ENCODE measurements around the gene PARPBP.
"Not testable (repeated sequence)": the region's sequence is repeated elsewhere in the genome, so short reads cannot be mapped to it uniquely, and the experiment has no call there.

PARPBP gene, protein sequence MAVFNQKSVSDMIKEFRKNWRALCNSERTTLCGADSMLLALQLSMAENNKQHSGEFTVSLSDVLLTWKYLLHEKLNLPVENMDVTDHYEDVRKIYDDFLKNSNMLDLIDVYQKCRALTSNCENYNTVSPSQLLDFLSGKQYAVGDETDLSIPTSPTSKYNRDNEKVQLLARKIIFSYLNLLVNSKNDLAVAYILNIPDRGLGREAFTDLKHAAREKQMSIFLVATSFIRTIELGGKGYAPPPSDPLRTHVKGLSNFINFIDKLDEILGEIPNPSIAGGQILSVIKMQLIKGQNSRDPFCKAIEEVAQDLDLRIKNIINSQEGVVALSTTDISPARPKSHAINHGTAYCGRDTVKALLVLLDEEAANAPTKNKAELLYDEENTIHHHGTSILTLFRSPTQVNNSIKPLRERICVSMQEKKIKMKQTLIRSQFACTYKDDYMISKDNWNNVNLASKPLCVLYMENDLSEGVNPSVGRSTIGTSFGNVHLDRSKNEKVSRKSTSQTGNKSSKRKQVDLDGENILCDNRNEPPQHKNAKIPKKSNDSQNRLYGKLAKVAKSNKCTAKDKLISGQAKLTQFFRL

DNA sequence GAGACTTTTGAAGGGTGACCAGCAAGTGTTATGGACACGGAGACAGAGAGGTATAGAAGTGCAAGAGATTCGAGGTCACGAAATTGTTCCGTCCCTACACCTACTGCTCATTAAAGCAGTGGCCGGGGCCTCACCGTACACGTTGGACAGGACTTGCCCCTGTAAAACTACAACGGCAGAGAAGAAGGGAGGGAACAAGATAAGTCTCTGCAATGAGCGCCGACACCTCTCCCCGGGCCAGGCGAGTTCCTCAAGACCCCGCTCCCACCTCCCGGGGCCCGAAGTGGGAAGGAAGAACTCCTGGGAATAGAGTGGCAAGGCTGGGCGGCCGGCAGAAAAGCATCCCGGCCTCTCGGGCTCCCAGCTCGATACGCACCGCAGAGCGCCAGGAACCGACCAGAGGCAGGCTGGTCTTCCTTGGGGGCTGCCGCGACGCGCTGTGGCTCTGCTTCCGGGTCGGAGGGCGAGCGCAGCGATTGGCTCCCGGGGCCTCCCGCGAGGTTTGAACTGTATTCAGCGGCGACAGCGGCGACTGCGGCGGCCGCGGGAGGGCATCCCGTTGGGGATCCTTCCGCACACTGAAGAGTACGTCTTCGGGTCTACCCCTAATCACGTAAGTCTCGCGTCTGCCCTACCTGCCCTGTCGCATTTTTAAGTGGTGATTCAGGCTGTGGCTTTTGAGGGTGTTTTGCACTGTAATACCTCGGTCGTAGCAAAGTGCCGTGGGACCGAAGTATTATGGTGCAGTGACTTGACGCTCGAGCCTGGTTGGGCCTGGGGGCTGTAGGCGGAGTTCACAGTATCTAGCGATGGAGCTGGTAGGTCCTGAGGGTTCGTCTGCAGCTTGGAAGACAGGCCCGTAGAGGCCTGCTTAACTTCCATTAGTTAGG, at the start of gene PARPBP, which contains the start of gene NUP37:
TSS of gene PARPBP (plus strand) at position 510 of the 890 bp plus-strand sequence. CDS start 3,706 bp downstream, outside the sequence.
TSS of gene NUP37 (minus strand) at position 441 of the 890 bp plus-strand sequence. CDS start 1,596 bp downstream, outside the sequence.
- DNase-seq = peak; percentile 85 to 88

DNA sequence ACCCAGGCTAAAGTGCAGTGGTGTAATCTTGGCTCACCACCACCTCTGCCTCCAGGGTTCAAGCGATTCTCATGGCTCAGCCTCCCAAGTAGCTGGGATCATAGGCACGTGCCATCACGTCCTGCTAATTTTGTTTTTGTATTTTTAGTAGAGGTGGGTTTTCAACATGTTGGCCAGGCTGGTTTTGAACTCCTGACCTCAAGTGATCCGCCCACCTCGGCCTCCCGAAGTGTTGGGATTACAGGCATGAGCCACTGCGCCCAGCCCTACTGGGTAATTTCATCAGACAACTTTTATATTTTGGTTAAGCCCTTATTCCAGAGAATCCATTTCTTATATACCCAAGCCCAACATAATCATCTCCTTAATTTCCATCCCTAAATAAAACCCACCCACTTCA, 47.9 kb upstream of the PARPBP start:
- not testable (repeated sequence) for DNase-seq

DNA sequence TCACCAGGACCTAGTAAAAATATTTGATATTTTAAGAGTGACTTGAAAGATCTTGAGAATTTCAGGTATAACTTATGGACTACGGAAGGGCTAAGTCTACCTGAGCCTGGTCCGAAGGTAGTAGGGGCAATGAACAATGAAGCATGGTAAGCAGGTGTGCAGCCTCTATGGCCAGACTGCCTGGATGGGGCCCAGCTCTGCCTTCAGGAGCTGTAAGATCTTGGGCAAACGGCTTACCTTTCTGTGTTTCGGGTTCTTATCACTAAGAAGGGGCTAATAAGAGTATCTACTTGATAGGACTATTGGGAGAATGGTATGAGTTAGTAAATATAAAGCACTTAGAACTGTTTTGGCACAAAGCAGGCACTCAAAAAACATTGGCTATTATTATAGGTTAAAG, 39.1 kb upstream of the PARPBP start:
- DNase-seq = no peak

DNA sequence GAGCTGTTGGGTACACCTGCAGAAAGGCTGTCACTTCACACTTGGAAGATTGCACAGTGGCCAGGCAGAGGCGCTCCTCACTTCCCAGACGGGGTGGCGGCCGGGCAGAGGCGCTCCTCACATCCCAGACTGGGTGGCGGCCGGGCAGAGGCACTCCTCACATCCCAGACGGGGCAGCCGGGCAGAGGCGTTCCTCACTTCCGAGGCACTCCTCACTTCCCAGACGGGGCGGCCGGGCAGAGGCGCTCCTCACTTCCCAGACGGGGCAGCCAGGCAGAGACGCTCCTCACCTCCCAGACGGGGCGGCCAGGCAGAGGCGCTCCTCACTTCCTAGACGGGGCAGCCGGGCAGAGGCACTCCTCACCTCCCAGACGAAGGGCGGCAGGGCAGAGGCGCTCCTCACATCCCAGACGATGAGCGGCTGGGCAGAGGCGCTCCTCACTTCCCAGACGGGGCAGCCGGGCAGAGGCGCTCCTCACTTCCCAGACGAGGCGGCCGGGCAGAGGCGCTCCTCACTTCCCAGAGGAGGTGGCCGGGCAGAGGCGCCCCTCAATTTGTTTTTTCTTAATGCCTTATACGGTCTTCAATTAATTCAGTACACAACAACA, 30.7 kb upstream of the PARPBP start:
- DNase-seq = not testable (repeated sequence)

DNA sequence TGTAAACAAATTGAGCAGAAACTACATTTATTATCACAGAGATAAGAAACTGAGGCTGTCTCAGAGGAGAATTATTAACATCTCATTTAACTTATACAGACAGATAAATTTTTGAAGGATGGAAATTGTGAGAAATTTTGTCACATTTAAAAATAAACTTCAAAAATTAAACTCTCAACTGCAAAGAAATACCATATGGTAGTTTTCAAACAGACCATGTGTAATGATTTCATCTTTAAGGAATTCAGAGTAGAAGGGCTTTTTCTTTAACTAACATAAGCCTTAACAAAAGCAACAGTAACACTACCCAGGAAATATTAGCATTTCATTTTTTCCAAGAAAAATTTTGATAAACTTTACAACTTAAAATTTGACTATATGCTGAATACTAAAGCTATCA, 26.7 kb upstream of the PARPBP start:
- no peak for DNase-seq

DNA sequence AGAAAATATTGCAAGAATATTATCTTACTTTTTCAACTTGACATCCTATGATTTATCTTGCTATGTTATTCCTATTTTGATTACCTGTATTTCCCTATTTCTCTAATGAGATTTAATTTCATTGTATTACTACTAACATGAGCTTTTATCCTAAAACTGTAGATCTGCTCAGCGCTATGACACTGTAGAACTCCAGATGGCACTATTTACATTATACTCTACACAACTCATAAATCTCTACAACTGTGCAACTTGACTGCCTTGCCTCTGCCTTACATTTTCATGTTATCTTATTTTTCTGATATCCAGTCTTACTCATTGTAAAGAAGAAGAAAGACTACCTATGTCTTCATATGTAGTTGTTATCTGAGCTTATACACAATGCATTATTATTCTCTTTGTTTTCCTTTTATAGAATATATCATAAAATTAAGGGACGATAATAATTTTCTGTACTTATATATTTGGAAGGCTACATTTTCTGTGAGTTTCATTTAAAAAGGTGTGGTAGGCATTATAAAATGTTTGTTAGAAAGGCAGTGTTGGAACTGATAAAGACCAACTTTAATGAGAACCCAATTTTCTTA, 24.2 kb upstream of the PARPBP start:
- peak; percentile 44 for DNase-seq

DNA sequence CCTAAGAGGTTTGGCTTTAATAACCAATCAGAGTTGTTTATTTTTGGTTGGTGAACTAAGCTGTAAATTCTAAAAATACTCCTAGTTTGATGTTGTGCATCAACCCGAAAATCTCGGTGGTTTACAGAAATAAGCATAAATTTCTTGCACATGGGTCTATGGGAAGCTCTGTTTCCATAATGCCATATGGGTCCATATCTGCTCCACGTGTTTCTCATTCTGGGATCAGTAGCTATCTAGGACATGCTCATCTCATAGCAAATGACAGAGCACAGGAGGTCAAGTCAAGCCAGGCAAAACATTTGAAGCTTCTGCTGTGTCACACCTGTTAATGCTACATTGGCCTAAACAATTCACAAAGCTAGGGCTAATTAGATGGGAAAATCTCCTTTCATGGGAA, 23.1 kb upstream of the PARPBP start:
- DNase-seq = no peak

DNA sequence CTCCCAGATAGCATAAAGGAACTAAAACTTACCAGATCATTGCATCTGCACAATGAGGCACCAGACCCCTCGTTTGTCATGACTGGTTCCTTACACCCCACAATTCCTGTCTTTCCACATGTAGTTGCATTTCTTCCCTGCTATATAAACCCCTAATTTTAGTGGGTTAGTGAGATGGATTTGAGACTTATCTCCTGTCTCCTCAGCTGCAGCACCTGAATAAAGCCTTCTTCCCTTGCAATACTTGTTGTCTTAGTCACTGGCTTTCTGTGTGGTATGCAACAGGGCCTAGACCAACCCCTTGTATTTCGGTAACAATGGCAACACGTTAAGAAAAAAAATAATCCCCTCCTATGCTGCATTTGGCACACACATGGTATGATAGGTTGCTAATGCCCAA, 13.1 kb upstream of the PARPBP start:
- DNase-seq = no peak

DNA sequence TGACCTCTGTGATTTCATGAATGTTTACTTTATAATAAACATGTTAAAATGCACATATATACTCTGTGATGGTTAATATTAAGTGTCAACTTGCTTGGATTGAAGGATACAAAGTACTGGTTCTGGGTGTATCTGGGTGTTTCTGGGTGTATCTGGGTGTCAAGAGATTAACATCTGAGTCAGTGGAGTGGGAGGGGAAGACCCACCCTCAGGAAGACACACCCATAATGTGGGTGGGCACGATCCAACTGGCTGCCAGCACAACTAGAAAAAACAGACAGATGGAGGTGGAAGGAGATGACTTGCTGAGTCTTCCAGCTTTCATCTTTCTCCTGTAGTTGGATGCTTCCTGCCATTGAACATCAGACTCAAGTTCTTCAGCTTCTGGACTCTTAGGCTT, 12.0 kb upstream of the PARPBP start:
- no peak for DNase-seq

DNA sequence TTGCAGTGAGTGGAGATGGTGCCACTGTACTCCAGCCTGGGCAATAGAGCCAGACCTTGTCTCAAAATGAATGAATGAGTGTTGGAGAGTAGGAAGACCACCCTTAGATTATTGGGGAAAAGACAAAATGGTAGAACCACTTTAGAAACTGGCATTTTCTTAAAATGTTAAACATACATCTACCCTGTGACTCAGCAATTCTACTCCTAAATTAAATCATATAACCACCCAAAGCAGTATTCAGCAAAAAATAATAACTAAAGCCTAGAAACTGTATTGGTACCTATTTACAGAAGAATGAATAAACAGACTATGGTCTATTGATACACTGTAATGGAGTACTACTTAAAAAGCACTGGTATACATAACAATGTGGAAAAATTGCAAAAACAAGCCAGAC, 9.2 kb upstream of the PARPBP start:
- no peak for DNase-seq

DNA sequence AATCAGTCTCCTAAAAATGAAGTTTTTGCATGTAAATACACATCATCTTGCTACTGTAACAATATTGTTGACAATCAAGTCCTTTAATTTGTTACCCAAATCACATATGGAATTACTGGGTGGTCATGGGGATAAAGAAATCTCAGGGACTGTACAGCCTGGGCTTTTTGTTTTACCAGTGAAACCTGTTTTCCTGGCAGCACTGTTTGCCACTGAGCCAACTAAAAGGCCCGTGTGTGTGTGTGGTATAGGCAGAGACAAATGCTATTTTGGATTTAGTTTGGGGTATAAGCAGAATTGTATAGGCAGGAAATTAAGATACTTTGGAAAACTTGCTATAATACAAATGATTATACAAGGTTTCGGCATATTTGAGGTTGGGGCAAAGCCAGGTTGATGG, 5.8 kb upstream of the PARPBP start:
- no peak for DNase-seq

DNA sequence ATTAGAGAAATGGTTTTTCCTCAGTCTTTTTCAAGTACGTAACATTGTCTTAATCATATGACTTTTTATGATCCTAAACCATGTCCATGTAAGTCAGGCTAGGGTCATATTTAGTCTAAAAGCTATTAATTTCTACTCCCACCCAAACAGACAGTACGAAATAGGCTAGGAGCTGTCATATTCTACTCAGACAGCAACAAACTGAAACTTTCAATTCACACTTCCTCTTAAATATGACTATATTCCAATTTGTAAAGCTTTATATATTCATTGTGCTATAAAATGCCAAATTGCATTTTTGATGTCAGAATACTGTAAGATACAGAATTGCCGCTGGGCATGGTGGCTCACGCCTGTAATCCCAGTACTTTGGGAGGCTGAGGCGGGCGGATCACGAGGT, 3.6 kb upstream of the PARPBP start:
- no peak for DNase-seq

DNA sequence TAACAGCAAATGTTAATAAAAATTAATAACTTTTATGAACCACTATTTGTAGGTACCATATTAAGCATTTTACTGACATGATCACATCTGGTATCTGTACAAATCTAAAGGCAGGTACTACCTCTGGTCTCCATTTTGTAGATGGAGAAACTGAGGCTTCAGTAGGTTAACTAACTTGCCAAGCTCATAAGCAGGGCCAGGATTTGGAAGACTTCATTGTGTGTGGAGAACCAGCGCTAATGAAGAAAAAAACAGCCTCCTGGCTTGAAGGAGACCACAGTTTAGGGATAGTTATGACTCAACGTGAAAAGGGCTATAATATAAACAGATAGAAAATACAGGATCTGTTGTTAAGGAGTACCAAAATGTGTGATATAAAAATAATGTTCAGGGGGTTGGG, 1.1 kb upstream of the PARPBP start:
- DNase-seq = no peak

DNA sequence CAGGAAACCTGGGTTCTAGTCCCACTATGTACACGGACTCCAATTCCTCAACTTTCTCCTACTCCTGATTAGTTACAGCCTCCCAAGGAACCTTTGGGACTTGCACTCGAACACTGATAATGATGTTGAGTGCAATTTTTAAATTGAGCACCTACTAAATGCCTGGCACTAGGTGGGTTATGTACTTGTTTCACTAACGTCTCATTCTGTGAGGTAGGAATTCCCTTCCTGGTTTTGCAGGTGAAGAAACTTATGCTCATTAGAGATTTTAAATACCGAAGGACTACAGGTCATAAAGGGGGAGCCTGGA, 536 bp downstream of the PARPBP start:
- no peak for DNase-seq

DNA sequence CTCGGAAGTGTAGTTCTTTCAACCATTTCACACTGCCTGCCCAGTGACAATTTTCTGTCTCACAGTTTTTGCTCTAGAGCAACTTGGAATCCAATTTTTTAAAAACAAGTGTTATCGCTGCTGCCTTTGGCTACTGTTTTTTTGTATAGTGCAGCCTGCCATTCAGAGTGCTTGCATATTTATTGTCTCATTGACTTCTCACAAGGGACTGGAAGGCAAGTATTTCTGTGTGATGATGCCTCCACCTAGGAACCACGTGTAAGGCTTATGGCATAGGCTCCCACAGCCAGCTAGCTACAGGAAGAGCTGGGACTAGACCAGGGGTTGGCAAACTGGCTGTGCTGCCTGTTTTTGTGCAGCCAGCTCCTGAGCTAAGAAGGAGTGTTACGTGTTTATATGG, 903 bp downstream of the PARPBP start:
- peak; percentile 25 to 27 for DNase-seq

DNA sequence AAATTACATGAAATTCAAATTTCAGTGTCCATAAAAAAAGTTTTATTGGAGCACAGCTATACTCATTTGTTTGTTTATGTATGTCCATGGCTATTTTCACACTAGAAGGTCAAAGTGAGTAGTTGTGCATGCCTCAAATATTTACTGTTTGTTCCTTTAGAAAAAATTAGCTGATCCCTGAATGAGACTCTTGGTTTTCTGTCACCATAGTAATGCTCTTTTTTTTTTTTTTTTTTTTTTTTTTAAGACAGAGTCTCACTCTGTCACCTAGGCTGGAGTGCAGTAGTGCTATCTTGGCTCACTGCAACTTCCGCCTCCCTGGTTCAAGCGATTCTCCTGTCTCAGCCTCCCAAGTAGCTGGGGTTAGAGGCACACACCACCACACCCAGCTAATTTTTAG, 1.3 kb downstream of the PARPBP start:
- not testable (repeated sequence) for DNase-seq

DNA sequence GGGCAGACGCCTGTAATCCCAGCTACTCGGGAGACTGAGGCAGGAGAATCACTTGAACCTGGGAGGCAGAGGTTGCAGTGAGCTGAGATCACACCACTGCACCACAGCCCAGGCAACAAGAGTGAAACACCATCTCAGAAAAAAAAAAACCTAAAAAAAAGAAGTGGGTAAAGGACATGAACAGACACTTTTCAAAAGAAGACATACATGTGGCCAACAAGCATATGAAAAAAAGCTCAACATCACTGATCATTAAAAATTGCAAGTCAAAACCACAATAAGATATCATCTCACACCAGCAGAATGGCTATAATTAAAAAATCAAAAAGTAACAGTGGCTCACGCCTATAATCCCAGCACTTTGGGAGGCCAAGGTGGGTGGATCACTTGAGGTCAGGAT, 10.7 kb downstream of the PARPBP start:
- not testable (repeated sequence) for DNase-seq

DNA sequence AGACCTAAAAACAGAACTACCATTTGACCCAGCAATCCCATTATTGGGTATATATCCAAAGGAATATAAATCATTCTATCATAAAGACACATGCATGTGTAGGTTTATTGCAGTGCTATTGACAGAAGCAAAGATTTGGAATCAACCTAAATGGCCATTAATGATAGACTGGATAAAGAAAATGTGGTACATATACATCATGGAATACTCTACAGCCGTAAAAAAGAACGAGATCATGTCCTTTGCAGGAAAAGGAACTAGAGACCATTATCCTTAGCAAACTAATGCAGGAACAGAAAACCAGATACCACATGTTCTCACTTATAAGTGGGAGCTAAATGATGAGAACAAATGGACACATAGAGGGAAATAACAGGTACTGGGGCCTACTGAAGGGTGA, 11.5 kb downstream of the PARPBP start:
- DNase-seq = not testable (repeated sequence)

DNA sequence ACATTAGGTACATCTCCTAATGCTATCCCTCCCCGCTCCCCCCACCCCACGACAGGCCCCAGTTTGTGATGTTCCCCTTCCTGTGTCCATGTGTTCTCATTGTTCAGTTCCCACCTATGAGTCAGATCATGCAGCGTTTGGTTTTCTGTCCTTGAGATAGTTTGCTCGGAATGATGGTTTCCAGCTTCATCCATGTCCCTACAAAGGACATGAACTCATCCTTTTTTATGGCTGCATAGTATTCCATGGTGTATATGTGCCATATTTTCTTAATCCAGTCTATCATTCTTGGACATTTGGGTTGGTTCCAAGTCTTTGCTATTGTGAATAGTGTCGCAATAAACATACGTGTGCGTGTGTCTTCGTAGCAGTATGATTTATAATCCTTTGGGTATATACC, 17.6 kb downstream of the PARPBP start:
- not testable (repeated sequence) for DNase-seq

DNA sequence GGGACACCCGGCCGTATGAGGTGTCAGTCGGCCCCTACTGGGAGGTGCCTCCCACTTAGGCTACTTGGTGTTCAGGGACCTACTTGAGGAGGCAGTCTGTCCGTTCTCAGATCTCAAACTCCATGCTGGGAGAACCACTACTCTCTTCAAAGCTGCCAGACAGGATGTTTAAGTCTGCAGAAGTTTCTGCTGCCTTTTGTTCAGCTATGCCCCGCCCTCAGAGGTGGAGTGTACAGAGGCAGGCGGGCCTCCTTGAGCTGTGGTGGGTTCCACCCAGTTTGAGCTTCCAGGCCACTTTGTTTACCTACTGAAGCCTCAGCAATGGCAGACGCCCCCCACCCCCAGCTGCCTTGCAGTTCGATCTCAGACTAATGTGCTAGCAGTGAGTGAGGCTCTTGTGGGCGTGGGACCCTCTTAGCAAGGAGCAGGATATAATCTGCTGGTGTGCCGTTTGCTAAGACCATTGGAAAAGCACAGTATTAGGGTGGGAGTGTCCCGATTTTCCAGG, 22.9 kb downstream of the PARPBP start:
- DNase-seq = not testable (repeated sequence)

DNA sequence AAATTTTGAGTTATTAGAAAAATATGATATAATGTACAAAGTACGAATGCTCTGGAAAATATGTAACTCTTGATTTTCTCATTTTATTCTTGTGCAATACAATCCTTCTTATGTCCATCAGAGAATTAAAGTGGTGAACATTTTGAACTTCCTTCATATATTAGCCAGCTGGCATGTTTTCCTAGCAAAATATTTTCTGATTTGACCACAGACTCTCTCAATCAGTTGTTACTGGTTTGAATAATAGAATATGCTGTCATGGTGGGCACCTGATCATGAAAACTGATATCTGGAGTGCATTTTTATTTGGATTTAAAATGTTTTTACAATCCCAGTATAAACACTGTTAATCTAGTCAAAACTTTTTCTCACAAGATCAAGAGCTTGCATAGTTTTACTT, 24.2 kb downstream of the PARPBP start:
- DNase-seq = no peak

DNA sequence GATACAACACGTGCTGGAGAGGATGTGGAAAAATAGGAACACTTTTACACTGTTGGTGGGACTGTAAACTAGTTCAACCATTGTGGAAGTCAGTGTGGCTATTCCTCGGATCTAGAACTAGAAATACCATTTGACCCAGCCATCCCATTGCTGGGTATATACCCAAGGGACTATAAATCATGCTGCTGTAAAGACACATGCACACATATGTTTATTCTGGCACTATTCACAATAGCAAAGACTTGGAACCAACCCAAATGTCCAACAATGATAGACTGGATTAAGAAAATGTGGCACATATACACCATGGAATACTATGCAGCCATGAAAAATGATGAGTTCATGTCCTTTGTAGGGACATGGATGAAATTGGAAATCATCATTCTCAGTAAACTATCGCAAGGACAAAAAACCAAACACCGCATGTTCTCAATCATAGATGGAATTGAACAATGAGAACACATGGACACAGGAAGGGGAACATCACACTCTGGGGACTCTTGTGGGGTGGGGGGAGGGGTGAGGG, 27.1 kb downstream of the PARPBP start:
- not testable (repeated sequence) for DNase-seq

All from AML-193 (cell line).